ENCODE measurements around the gene FUBP3. TPM values are rescaled to one million over a fixed set of nuclear protein-coding genes. Genes with fewer than 3 reads are reported as not detected.

Gene FUBP3
- total RNA-seq, 4 donors from 2014 or later: 20.7 to 41.1 (median 36.9) TPM

- whole genome bisulfite sequencing, 2 donors (ENCODE audit: low coverage in 1 of 2): 23% methylated on average over 26 of the region's 28 CpGs; no CpG with 5 or more reads in 1 of the 2 donors
- H3K27me3 ChIP-seq: peaks cover 75% of the 10 kb centered on the region
- no peak overlapping the region for H3K27ac ChIP-seq
- TF ChIP-seq POLR2AphosphoS5 (IDR thresholded peaks at IDR 0.05) (no peak), EP300 (IDR thresholded peaks at IDR 0.05; ENCODE audit: low read depth) (no peak), POLR2A (IDR thresholded peaks at IDR 0.05) (no peak), CTCF (IDR thresholded peaks at IDR 0.05) (no peak)
- peaks cover 0 to 8% (median 3%) of the 10 kb centered on the region in 4 donors for H3K4me1 ChIP-seq
- intact Hi-C loops (cut with DNase I; ENCODE audit: low total_unique reads) (no loop called here), in situ Hi-C loops (cut with MboI; ENCODE audit: low pct_ligation_motif_present in 1 of 4, low pct_unique_long_range_greater_than_20kb in 1 of 4, low sequenced_read_pairs in 3 of 4) (no loop called here)
- no peak overlapping the region for H3K4me3 ChIP-seq
- no peaks in the 10 kb centered on the region for H3K9me3 ChIP-seq
- H3K36me3 ChIP-seq: no peaks in the 10 kb centered on the region
- no peak for DNase-seq
Observed at GRCh38 chr9:130535818-130536521, 43.4 kb upstream of the FUBP3 start.

GRCh38 chr9:130536701-130537107 lies 42.7 kb upstream of the FUBP3 start:
- no peaks in the 10 kb centered on the region for H3K36me3 ChIP-seq
- 60% methylated on average over 1 to 3 of the region's 3 CpGs for WGBS, 2 donors (ENCODE audit: low coverage in 1 of 2)
- in situ Hi-C loops (cut with MboI; ENCODE audit: low pct_ligation_motif_present in 1 of 4, low pct_unique_long_range_greater_than_20kb in 1 of 4, low sequenced_read_pairs in 3 of 4) (no loop called here), intact Hi-C loops (cut with DNase I; ENCODE audit: low total_unique reads) (no loop called here)
- no peak overlapping the region for H3K27ac ChIP-seq
- no peak overlapping the region for H3K4me3 ChIP-seq
- H3K9me3 ChIP-seq: no peaks in the 10 kb centered on the region
- H3K27me3 ChIP-seq: peaks cover 82% of the 10 kb centered on the region
- TF ChIP-seq CTCF (IDR thresholded peaks at IDR 0.05) (no peak), POLR2AphosphoS5 (IDR thresholded peaks at IDR 0.05) (no peak), POLR2A (IDR thresholded peaks at IDR 0.05) (no peak), EP300 (IDR thresholded peaks at IDR 0.05; ENCODE audit: low read depth) (no peak)
- no peak for DNase-seq
- H3K4me1 ChIP-seq: peaks cover 0 to 8% (median 3%) of the 10 kb centered on the region in 4 donors

GRCh38 chr9:130537346-130538050 lies 41.9 kb upstream of the FUBP3 start:
- no peak for DNase-seq
- TF ChIP-seq POLR2A (IDR thresholded peaks at IDR 0.05): no peak
- Histone ChIP-seq H3K27me3 (peaks cover 89% of the 10 kb centered on the region), H3K27ac (no peak overlapping the region), H3K36me3 (no peaks in the 10 kb centered on the region), H3K9me3 (no peaks in the 10 kb centered on the region), H3K4me1 (peaks cover 0 to 8% (median 3%) of the 10 kb centered on the region in 4 donors), H3K4me3 (no peak overlapping the region)
- 5 to 17% methylated on average over 5 to 22 of the region's 25 CpGs for WGBS, 2 donors (ENCODE audit: low coverage in 1 of 2)
- intact Hi-C loops (cut with DNase I; ENCODE audit: low total_unique reads) (no loop called here), in situ Hi-C loops (cut with MboI; ENCODE audit: low pct_ligation_motif_present in 1 of 4, low pct_unique_long_range_greater_than_20kb in 1 of 4, low sequenced_read_pairs in 3 of 4) (no loop called here)

GRCh38 chr9:130539420-130540223 lies 39.8 kb upstream of the FUBP3 start:
- WGBS, 2 donors (ENCODE audit: low coverage in 1 of 2): 47 to 72% methylated on average over 2 to 11 of the region's 11 CpGs
- Histone ChIP-seq H3K36me3 (no peaks in the 10 kb centered on the region), H3K27ac (no peak overlapping the region), H3K9me3 (no peaks in the 10 kb centered on the region), H3K27me3 (peaks cover 83% of the 10 kb centered on the region), H3K4me1 (peaks cover 0 to 8% (median 3%) of the 10 kb centered on the region in 4 donors), H3K4me3 (no peak overlapping the region)
- no peak for TF ChIP-seq POLR2A (IDR thresholded peaks at IDR 0.05)
- TF ChIP-seq CTCF (IDR thresholded peaks at IDR 0.05): no peak
- TF ChIP-seq EP300 (IDR thresholded peaks at IDR 0.05; ENCODE audit: low read depth): no peak
- no peak for TF ChIP-seq POLR2AphosphoS5 (IDR thresholded peaks at IDR 0.05)
- intact Hi-C loops (cut with DNase I; ENCODE audit: low total_unique reads): no loop called here
- peak; percentile 20 for DNase-seq
- in situ Hi-C loops (cut with MboI; ENCODE audit: low pct_ligation_motif_present in 1 of 4, low pct_unique_long_range_greater_than_20kb in 1 of 4, low sequenced_read_pairs in 3 of 4): no loop called here
